NB4 (cell line): ENCODE measurements around the gene COL26A1.

Source experiments
- DNase-seq: peaks from one replicate; pipeline ENCODE4 v3.0.0; 2010; ENCODE audit warnings: low read depth
- H3K4me3 ChIP-seq: one replicate; pipeline ENCODE4 v1.5.1; 2011; ENCODE audit warnings: mild to moderate bottlenecking, low read depth, low read length, moderate library complexity
- CTCF ChIP-seq: IDR thresholded peaks from one replicate; pipeline ENCODE4 v1.5.1; 2012; ENCODE audit warnings: low read depth, low read length
- MYC ChIP-seq: IDR thresholded peaks from 2 replicates; pipeline ENCODE4 v1.6.1; 2011; ENCODE audit warnings: low read depth, low read length
- POLR2A ChIP-seq: IDR thresholded peaks from 2 replicates; pipeline ENCODE4 v1.6.1; 2011; ENCODE audit warnings: mild to moderate bottlenecking; ENCODE audit not compliant: insufficient read length; ENCODE audit errors: extremely low read depth
- TF ChIP-seq, protein P1 (sequence below): IDR thresholded peaks from 2 replicates; pipeline ENCODE4 v1.6.1; 2011; ENCODE audit warnings: low read depth, low read length

The COL26A1 gene

DNA sequence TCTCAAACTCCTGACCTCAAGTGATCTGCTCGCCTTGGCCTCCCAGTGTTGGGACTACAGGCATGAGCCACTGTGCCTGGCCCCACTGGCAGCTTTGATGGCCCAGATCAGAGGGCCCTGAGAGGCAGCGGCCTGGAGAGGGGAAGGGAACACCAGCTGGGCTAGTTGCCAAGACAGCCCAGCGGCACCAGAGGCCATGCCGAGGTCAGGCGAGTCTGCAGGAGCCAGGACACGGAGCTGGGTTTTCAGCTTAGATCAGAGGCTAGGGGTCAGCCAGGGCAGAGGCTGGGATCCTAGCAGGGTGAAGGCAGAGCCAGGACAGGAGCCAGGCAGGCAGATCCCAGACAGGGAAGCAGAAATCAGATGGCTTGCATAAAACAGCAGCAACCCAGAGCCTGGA lies 173.6 kb downstream of the COL26A1 start:
- no peak for DNase-seq
- TF ChIP-seq, protein P1, sequence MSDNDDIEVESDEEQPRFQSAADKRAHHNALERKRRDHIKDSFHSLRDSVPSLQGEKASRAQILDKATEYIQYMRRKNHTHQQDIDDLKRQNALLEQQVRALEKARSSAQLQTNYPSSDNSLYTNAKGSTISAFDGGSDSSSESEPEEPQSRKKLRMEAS, result no peak
- TF ChIP-seq MYC, result no peak
- H3K4me3 ChIP-seq, result no peak overlapping the region

DNA sequence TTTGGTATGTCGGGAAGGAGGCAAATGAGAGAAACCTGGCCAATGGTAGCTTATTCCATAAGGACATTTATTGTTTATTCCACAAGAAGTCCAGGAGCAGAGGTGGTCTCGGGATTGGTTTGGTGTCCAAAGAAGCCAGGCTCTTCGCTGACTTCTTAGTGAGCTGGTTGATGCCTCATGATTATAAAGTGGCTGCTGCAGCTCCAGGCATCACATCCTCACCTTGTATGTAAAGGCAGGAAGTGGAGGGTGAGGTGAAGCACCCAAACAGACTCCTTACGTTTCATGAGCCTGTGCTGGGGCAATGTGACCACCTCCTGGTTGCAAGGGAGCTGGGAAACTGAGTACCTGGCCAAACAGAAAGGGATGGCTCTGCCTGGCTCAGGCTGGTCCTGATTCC lies 174.0 kb downstream of the COL26A1 start:
- DNase-seq, result no peak
- TF ChIP-seq CTCF (no peak), POLR2A (no peak), MYC (no peak)
- TF ChIP-seq, protein P1, result no peak
- H3K4me3 ChIP-seq, result no peak overlapping the region

DNA sequence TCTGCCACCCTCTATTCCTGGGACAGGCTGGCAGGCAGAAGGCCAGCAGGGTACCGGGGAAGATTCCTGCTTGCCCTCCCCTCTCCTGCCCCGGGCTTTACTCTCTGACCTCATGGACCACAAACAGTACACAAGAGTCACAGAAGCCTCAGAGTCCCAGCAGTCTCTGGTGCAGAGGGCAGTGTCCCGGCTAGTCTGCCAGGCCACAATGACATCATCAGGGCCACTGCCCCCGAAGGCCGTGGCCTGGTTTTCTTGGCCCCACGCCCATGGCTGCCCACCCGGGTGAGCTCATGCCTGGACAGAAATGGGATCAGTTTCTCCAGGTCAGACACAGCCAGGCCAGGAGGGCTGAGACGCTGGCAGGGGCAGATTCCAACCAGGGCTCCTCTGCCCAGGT lies 174.5 kb downstream of the COL26A1 start:
- TF ChIP-seq POLR2A (no peak), CTCF (no peak), MYC (no peak)
- TF ChIP-seq, protein P1, result no peak
- DNase-seq, result no peak
- no peak overlapping the region for H3K4me3 ChIP-seq

- DNase-seq, result peak; percentile 59
- no peak overlapping the region for H3K4me3 ChIP-seq
- TF ChIP-seq POLR2A (no peak), MYC (no peak), CTCF (no peak)
- TF ChIP-seq, protein P1, result no peak
Observed at GRCh38 chr7:101537935-101538595, 175.4 kb downstream of the COL26A1 start.

- no peak overlapping the region for H3K4me3 ChIP-seq
- TF ChIP-seq CTCF (peak; percentile 97), POLR2A (no peak)
- peak; percentile 77 for DNase-seq
Observed at GRCh38 chr7:101538596-101539459, 176.2 kb downstream of the COL26A1 start.

GRCh38 chr7:101539784-101540183 lies 177.1 kb downstream of the COL26A1 start:
- TF ChIP-seq MYC (no peak), CTCF (no peak), POLR2A (no peak)
- TF ChIP-seq, protein P1, result no peak
- DNase-seq, result no peak

More at GRCh38 chr7:101539784-101540183, 177.1 kb downstream of the COL26A1 start:
- no peak overlapping the region for H3K4me3 ChIP-seq
